HCT116 (cell line): Measurements from ENCODE around the gene KIAA0232. TPM values are rescaled to one million over a fixed set of nuclear protein-coding genes. Genes with fewer than 3 reads are reported as not detected.

Experiments
- ATAC-seq: fragments of 200-7000 bp; cut with Tn5 transposase; 2 replicates; pipeline ENCODE4 v1.9.1; 2020; ENCODE audit warnings: mild to moderate bottlenecking, moderate library complexity
- BruUV-seq: library from RNA; stranded (reverse); fragments of 400-500 nt; replicated peaks from 2 replicates; lab custom pipeline; 2021; lab: Mats Ljungman, UMichigan
- CTCF ChIA-PET: fragments of 300-600 bp; sonication (Branson Sonifier 250); formaldehyde crosslinking; loops from one replicate; lab custom pipeline; 2021; ENCODE audit warnings: antibody characterized with exemption; lab: Charles Lee
- POLR2A ChIA-PET: fragments of 300-600, 350-600 bp; sonication (Branson Sonifier 250); formaldehyde crosslinking; loops from one replicate; lab custom pipeline; 2021; ENCODE audit warnings: antibody characterized with exemption; lab: Charles Lee
- RAD21 ChIA-PET, 2 experiments: fragments of 300-600 bp; sonication (Branson Sonifier 250); formaldehyde crosslinking; loops; one replicate each; lab custom pipeline; 2023; ENCODE audit warnings: low total read pairs in 2 of 2; ENCODE audit not compliant: uncharacterized antibody in 2 of 2, unreplicated experiment in 2 of 2, low non-redundant PET in 1 of 2; lab: Charles Lee
- DNase-seq: peaks from one replicate; pipeline ENCODE4 v3.0.0-alpha.2; 2010; ENCODE audit warnings: low read depth, low spot score
- H2AFZ ChIP-seq: fragments of 200-600 bp; shearing (Covaris generic), sonication (generic); 2 replicates; pipeline ENCODE4 v1.6.1; 2017; ENCODE audit warnings: low read depth, mixed run types, mixed read lengths, antibody characterized with exemption, low read length; ENCODE audit not compliant: poor library complexity, severe bottlenecking
- H3K27ac ChIP-seq: 2 replicates; pipeline ENCODE4 v1.5.1; 2012; ENCODE audit warnings: low read depth, low read length
- H3K27me3 ChIP-seq: fragments of 200-600 bp; sonication (generic); 2 replicates; pipeline ENCODE4 v1.6.1; 2016; ENCODE audit warnings: mixed run types, low read length, mixed read lengths; ENCODE audit not compliant: insufficient read depth
- H3K36me3 ChIP-seq, 2 experiments: fragments of 200-500 bp in 1 of 2; fragments of 200-600 bp in 1 of 2; sonication (Bioruptor generic) in 1 of 2; sonication (generic) in 1 of 2; 2 replicates each; pipeline versions ENCODE4 v1.5.1 to v1.6.1; 2014 to 2016; ENCODE audit warnings: low read length in 2 of 2, inconsistent platforms in 1 of 2, mixed read lengths in 1 of 2, mixed run types in 1 of 2; ENCODE audit not compliant: insufficient read depth in 2 of 2, control insufficient read depth in 1 of 2
- H3K4me1 ChIP-seq, 2 experiments: fragments of 200-600 bp in 1 of 2; sonication (generic) in 1 of 2; 2 replicates each; pipeline versions ENCODE4 v1.5.1 to v1.6.1; 2012 to 2017; ENCODE audit warnings: low read length in 2 of 2, inconsistent platforms in 1 of 2, mild to moderate bottlenecking in 1 of 2, mixed read lengths in 1 of 2, mixed run types in 1 of 2, moderate library complexity in 1 of 2; ENCODE audit not compliant: insufficient read depth in 2 of 2, control insufficient read depth in 1 of 2
- H3K4me2 ChIP-seq: fragments of 200-600 bp; sonication (generic); 2 replicates; pipeline ENCODE4 v1.6.1; 2017; ENCODE audit warnings: mixed run types, low read length, mixed read lengths
- H3K4me3 ChIP-seq, 2 experiments: fragments of 200-600 bp in 1 of 2; sonication (generic) in 1 of 2; replicated peaks in 1 of 2; 2 replicates each; pipeline ENCODE4 v1.5.1; 2011 to 2016; ENCODE audit warnings: low read length in 2 of 2, control low read depth in 1 of 2, low read depth in 1 of 2, mild to moderate bottlenecking in 1 of 2, mixed read lengths in 1 of 2, mixed run types in 1 of 2
- H3K79me2 ChIP-seq: fragments of 200-600 bp; sonication (generic); 2 replicates; pipeline ENCODE4 v1.6.1; 2017; ENCODE audit warnings: mild to moderate bottlenecking, mixed run types, low read length, moderate library complexity, mixed read lengths; ENCODE audit not compliant: insufficient read depth
- H3K9ac ChIP-seq: fragments of 200-600 bp; sonication (generic); 2 replicates; pipeline ENCODE4 v1.6.1; 2016; ENCODE audit warnings: low read length, mixed read lengths
- H3K9me2 ChIP-seq: fragments of 200-600 bp; sonication (generic), shearing (Covaris generic); 2 replicates; pipeline ENCODE4 v1.6.1; 2017; ENCODE audit warnings: mixed run types, mild to moderate bottlenecking, moderate library complexity; ENCODE audit not compliant: insufficient read depth
- H3K9me3 ChIP-seq, 2 experiments: fragments of 200-500 bp in 1 of 2; fragments of 200-600 bp in 1 of 2; sonication (Bioruptor generic) in 1 of 2; sonication (generic) in 1 of 2; 2 replicates each; pipeline ENCODE4 v1.6.1; 2014 to 2017; ENCODE audit warnings: low read length in 2 of 2, mixed read lengths in 2 of 2, inconsistent platforms in 1 of 2, low read depth in 1 of 2, mild to moderate bottlenecking in 1 of 2, mixed run types in 1 of 2, moderate library complexity in 1 of 2; ENCODE audit not compliant: control insufficient read depth in 1 of 2, insufficient read depth in 1 of 2
- H4K20me1 ChIP-seq: fragments of 200-600 bp; sonication (generic), shearing (Covaris generic); 2 replicates; pipeline ENCODE4 v1.6.1; 2017; ENCODE audit warnings: mixed run types, mild to moderate bottlenecking, moderate library complexity; ENCODE audit not compliant: insufficient read depth
- ELF1 ChIP-seq: IDR thresholded peaks from 2 replicates; pipeline ENCODE4 v1.6.1; 2012; ENCODE audit warnings: low read depth, borderline replicate concordance
- EZH2 ChIP-seq: fragments of 200-600 bp; sonication (generic); IDR thresholded peaks from 2 replicates; pipeline ENCODE4 v1.6.1; 2017; ENCODE audit warnings: antibody characterized with exemption, mixed run types
- EZH2phosphoT487 ChIP-seq: fragments of 200-600 bp; IDR thresholded peaks from 2 replicates; pipeline ENCODE4 v1.6.1; 2018; ENCODE audit warnings: antibody characterized with exemption, borderline replicate concordance
- FOSL1 ChIP-seq: IDR thresholded peaks from 2 replicates; pipeline ENCODE4 v1.6.1; 2012; ENCODE audit warnings: low read depth
- JUND ChIP-seq: IDR thresholded peaks from 2 replicates; pipeline ENCODE4 v1.6.1; 2012
- POLR2A ChIP-seq: IDR thresholded peaks from 2 replicates; pipeline ENCODE4 v1.7.0; 2011; ENCODE audit warnings: borderline replicate concordance; ENCODE audit not compliant: insufficient read depth, insufficient read length; ENCODE audit errors: extremely low read depth
- POLR2AphosphoS5 ChIP-seq: IDR thresholded peaks from 2 replicates; pipeline ENCODE4 v1.6.1; 2011; ENCODE audit warnings: mild to moderate bottlenecking, low read depth, low read length, moderate library complexity
- RAD21 ChIP-seq: IDR thresholded peaks from 2 replicates; pipeline ENCODE4 v1.6.1; 2012; ENCODE audit warnings: low read depth, mild to moderate bottlenecking
- SP1 ChIP-seq: IDR thresholded peaks from 2 replicates; pipeline ENCODE4 v1.6.1; 2012; ENCODE audit warnings: low read depth
- SRF ChIP-seq: IDR thresholded peaks from 2 replicates; pipeline ENCODE4 v1.6.1; 2012; ENCODE audit warnings: low read depth
- TCF7L2 ChIP-seq: IDR thresholded peaks from 2 replicates; pipeline ENCODE4 v1.7.0; 2011; ENCODE audit warnings: borderline replicate concordance, inconsistent platforms; ENCODE audit not compliant: insufficient read depth, insufficient read length; ENCODE audit errors: extremely low read depth
- YY1 ChIP-seq: IDR thresholded peaks from 2 replicates; pipeline ENCODE4 v1.6.1; 2011; ENCODE audit warnings: low read length, low read depth, moderate library complexity, mild to moderate bottlenecking; ENCODE audit not compliant: insufficient replicate concordance; ENCODE audit errors: extremely low read depth
- ZNF274 ChIP-seq: fragments of 200-500 bp; sonication (Bioruptor generic); IDR thresholded peaks from 2 replicates; pipeline ENCODE4 v1.6.1; 2014; ENCODE audit warnings: mild to moderate bottlenecking, low read depth, low read length, inconsistent platforms
- intact Hi-C: fragments of 100-400 bp; cut with micrococcal nuclease; formaldehyde crosslinking; loops from 2 replicates; pipeline ENCODE4 v1.10.0; 2022
- total RNA-seq: library from RNA; stranded (reverse); gene quantifications from one replicate; pipeline ENCODE4 v1.2.1, GENCODE V29; 2021; ENCODE audit not compliant: unreplicated experiment
- TF ChIP-seq, protein P1 (sequence below), 3 experiments: fragments of 200-600 bp in 1 of 3; sonication (generic) in 1 of 3; IDR thresholded peaks in 2 of 3; conservative IDR thresholded peaks in 1 of 3; 2 replicates each; pipeline ENCODE4 v1.5.1; 2012 to 2017; ENCODE audit warnings: low read depth in 2 of 3, low read length in 2 of 3, antibody characterized with exemption in 1 of 3, borderline replicate concordance in 1 of 3, control low read depth in 1 of 3, mild to moderate bottlenecking in 1 of 3, mixed read lengths in 1 of 3, mixed run types in 1 of 3, moderate library complexity in 1 of 3; ENCODE audit not compliant: insufficient read depth in 1 of 3
- TF ChIP-seq, protein P2 (sequence below): IDR thresholded peaks from 2 replicates; pipeline ENCODE4 v1.6.1; 2012
- TF ChIP-seq, protein P3 (sequence below): IDR thresholded peaks from 2 replicates; pipeline ENCODE4 v1.6.1; 2012
- TF ChIP-seq, protein P4 (sequence below): IDR thresholded peaks from 2 replicates; pipeline ENCODE4 v1.6.1; 2012; ENCODE audit warnings: low read depth

KIAA0232 gene
- total RNA-seq, 1 experiment from 2014 or later, result 18.1 TPM

DNA sequence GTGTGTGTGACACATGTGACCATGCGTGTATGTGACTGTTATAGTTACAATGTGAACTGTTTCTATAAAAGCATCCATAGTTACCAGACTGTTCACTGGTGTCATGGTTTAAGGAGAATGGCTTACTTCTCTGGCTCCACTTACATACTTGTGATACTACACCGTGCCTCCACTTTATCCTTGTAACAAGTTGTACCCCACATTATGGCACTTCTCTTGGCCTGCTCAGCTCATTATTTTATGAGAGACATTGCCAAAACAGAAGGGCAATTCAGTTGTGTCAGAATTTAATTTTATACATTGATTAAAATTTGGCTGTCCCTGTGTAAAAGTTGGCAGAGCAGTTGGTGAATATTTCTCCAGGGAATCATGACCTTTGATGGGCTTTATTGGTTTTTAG is 64.7 kb downstream of the KIAA0232 start (continued):
- TF ChIP-seq, protein P1, sequence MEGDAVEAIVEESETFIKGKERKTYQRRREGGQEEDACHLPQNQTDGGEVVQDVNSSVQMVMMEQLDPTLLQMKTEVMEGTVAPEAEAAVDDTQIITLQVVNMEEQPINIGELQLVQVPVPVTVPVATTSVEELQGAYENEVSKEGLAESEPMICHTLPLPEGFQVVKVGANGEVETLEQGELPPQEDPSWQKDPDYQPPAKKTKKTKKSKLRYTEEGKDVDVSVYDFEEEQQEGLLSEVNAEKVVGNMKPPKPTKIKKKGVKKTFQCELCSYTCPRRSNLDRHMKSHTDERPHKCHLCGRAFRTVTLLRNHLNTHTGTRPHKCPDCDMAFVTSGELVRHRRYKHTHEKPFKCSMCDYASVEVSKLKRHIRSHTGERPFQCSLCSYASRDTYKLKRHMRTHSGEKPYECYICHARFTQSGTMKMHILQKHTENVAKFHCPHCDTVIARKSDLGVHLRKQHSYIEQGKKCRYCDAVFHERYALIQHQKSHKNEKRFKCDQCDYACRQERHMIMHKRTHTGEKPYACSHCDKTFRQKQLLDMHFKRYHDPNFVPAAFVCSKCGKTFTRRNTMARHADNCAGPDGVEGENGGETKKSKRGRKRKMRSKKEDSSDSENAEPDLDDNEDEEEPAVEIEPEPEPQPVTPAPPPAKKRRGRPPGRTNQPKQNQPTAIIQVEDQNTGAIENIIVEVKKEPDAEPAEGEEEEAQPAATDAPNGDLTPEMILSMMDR (IDR thresholded peaks at IDR 0.05 in 2 of 3, conservative IDR thresholded peaks at IDR 0.05 in 1 of 3; ENCODE audit: borderline replicate concordance in 1 of 3, insufficient read depth in 1 of 3, low read depth in 2 of 3, low read length in 2 of 3), result no peak
- no peak for TF ChIP-seq ZNF274
- no peak for TF ChIP-seq POLR2AphosphoS5
- no peak for TF ChIP-seq RAD21
- TF ChIP-seq SRF, result no peak
- no peak for TF ChIP-seq JUND

DNA sequence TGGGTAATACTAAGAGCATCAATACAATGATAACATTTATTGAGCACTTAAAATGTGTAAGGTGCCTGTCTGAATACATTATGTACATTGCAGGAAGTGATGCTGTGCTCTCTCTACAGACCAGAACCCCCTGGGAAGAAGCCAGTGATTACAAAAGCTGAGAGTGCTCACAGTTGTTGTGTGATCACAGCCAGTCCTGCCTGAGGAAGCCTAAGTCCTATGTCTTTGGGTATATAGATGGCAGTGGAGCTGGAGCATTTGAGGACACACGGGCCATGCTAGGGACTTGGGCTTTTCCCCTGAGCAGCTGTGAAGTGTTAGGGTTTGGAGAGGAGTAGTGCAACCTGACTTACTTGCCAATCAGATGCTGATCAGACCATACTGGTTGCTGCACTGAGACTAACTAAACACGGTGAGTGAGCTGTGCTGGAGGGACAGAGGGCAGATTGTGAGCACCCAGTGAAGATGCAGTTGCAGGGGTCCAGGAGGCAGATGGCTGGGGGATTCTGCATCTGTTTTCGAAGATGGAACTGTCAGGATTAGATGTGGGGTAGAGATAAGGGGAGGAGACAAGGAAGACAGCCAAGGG is 66.3 kb downstream of the KIAA0232 start:
- H3K36me3 ChIP-seq, result peaks cover 2 to 10% of the 10 kb centered on the region in 2 experiments; a peak in 2 of 4 replicates
- no peaks in the 10 kb centered on the region for H3K4me1 ChIP-seq
- TF ChIP-seq EZH2, result no peak
- TF ChIP-seq, protein P2, sequence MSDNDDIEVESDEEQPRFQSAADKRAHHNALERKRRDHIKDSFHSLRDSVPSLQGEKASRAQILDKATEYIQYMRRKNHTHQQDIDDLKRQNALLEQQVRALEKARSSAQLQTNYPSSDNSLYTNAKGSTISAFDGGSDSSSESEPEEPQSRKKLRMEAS, result no peak
- no peak for TF ChIP-seq YY1
- TF ChIP-seq FOSL1, result no peak
- TF ChIP-seq ELF1, result no peak
- TF ChIP-seq SP1, result no peak
- TF ChIP-seq JUND, result no peak
- no peak for TF ChIP-seq EZH2phosphoT487
- TF ChIP-seq, protein P3, sequence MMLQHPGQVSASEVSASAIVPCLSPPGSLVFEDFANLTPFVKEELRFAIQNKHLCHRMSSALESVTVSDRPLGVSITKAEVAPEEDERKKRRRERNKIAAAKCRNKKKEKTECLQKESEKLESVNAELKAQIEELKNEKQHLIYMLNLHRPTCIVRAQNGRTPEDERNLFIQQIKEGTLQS, result no peak
- TF ChIP-seq, protein P4, sequence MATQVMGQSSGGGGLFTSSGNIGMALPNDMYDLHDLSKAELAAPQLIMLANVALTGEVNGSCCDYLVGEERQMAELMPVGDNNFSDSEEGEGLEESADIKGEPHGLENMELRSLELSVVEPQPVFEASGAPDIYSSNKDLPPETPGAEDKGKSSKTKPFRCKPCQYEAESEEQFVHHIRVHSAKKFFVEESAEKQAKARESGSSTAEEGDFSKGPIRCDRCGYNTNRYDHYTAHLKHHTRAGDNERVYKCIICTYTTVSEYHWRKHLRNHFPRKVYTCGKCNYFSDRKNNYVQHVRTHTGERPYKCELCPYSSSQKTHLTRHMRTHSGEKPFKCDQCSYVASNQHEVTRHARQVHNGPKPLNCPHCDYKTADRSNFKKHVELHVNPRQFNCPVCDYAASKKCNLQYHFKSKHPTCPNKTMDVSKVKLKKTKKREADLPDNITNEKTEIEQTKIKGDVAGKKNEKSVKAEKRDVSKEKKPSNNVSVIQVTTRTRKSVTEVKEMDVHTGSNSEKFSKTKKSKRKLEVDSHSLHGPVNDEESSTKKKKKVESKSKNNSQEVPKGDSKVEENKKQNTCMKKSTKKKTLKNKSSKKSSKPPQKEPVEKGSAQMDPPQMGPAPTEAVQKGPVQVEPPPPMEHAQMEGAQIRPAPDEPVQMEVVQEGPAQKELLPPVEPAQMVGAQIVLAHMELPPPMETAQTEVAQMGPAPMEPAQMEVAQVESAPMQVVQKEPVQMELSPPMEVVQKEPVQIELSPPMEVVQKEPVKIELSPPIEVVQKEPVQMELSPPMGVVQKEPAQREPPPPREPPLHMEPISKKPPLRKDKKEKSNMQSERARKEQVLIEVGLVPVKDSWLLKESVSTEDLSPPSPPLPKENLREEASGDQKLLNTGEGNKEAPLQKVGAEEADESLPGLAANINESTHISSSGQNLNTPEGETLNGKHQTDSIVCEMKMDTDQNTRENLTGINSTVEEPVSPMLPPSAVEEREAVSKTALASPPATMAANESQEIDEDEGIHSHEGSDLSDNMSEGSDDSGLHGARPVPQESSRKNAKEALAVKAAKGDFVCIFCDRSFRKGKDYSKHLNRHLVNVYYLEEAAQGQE, result no peak
- TF ChIP-seq POLR2A, result no peak
- TF ChIP-seq TCF7L2, result no peak
- ATAC-seq, result no peak
- no peak for DNase-seq
- ChIA-PET CTCF (no interaction called here), RAD21 (no interaction called here), POLR2A (no interaction called here)
- H3K4me3 ChIP-seq, result no peak overlapping the region
- no peaks in the 10 kb centered on the region for H4K20me1 ChIP-seq
- no peaks in the 10 kb centered on the region for H3K9me2 ChIP-seq
- no peaks in the 10 kb centered on the region for H3K9me3 ChIP-seq
- no peak overlapping the region for H3K27ac ChIP-seq
- intact Hi-C loops, result no loop called here
- H3K9ac ChIP-seq, result no peak overlapping the region
- no peaks in the 10 kb centered on the region for H3K27me3 ChIP-seq
- no TSS peak for BruUV-seq
- H3K79me2 ChIP-seq, result 0 out of 2 replicates have a peak, but pooled peaks cover 5% of the 10 kb centered on the region
- no peak overlapping the region for H3K4me2 ChIP-seq
- H2AFZ ChIP-seq, result no peak overlapping the region
